Measurements from ENCODE around the gene KCNC3. TPM values are rescaled to one million over a fixed set of nuclear protein-coding genes. Genes with fewer than 3 reads are reported as not detected.
A peak's percentile ranks its signal among the peaks of the same experiment; 100 is the strongest.

KCNC3 gene
- under 1 TPM; 0.45 to 0.81 TPM for polyA plus RNA-seq

GRCh38 chr19:50329146-50329925, at the start of gene KCNC3:
KCNC3 (minus strand) TSS chr19:50329377; CDS start chr19:50329082, 295 bp downstream.
- Histone ChIP-seq H3K4me1 (ENCODE audit: control insufficient read depth in 2 of 2, insufficient read depth in 2 of 2, low read length in 1 of 2) (peaks cover 14 to 30% of the 10 kb centered on the region in 2 donors), H3K9me3 (ENCODE audit: control insufficient read depth in 2 of 2, insufficient read depth in 1 of 2, low read depth in 1 of 2, low read length in 1 of 2) (peaks cover 0 to 13% of the 10 kb centered on the region in 2 donors), H3K27ac (ENCODE audit: low read depth in 2 of 2, low read length in 1 of 2) (peak within 1 kb of the TSS; percentile 5 to 47), H3K4me3 (ENCODE audit: low read depth in 1 of 2, low read length in 2 of 2) (peak within 1 kb of the TSS; percentile 42 to 47), H3K27me3 (ENCODE audit: control insufficient read depth in 1 of 2, insufficient read depth in 2 of 2, low read length in 2 of 2) (peaks cover 5 to 27% of the 10 kb centered on the region in 2 donors), H3K36me3 (ENCODE audit: control insufficient read depth in 2 of 2, insufficient read depth in 2 of 2, low read length in 1 of 2) (no peaks in the 10 kb centered on the region)
- 2% methylated on average over 41 to 43 of the region's 43 CpGs for WGBS, 2 donors

- Histone ChIP-seq H3K4me3 (ENCODE audit: low read depth in 1 of 2, low read length in 2 of 2) (no peak overlapping the region), H3K9me3 (ENCODE audit: control insufficient read depth in 2 of 2, insufficient read depth in 1 of 2, low read depth in 1 of 2, low read length in 1 of 2) (no peaks in the 10 kb centered on the region), H3K27me3 (ENCODE audit: control insufficient read depth in 1 of 2, insufficient read depth in 2 of 2, low read length in 2 of 2) (no peaks in the 10 kb centered on the region), H3K36me3 (ENCODE audit: control insufficient read depth in 2 of 2, insufficient read depth in 2 of 2, low read length in 1 of 2) (peaks cover 12 to 43% of the 10 kb centered on the region in 2 donors), H3K27ac (ENCODE audit: low read depth in 2 of 2, low read length in 1 of 2) (no peak overlapping the region), H3K4me1 (ENCODE audit: control insufficient read depth in 2 of 2, insufficient read depth in 2 of 2, low read length in 1 of 2) (no peaks in the 10 kb centered on the region)
- WGBS, 2 donors: 91 to 94% methylated on average over 10 of the region's 10 CpGs
These were observed 49.7 kb upstream of the KCNC3 start for GRCh38 chr19:50378863-50379236.

DNA sequence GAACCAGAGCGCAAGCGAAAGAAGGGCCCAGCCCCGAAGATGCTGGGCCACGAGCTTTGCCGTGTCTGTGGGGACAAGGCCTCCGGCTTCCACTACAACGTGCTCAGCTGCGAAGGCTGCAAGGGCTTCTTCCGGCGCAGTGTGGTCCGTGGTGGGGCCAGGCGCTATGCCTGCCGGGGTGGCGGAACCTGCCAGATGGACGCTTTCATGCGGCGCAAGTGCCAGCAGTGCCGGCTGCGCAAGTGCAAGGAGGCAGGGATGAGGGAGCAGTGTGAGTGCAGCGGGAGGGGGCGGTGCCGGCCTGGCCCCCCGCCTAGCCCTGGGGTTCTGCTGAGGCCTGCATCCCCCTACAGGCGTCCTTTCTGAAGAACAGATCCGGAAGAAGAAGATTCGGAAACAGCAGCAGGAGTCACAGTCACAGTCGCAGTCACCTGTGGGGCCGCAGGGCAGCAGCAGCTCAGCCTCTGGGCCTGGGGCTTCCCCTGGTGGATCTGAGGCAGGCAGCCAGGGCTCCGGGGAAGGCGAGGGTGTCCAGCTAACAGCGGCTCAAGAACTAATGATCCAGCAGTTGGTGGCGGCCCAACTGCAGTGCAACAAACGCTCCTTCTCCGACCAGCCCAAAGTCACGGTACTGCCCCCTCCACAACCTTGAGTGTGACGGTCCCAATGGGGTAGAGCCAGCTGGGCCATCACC, 49.1 kb upstream of the KCNC3 start:
- Histone ChIP-seq H3K27ac (ENCODE audit: low read depth in 2 of 2, low read length in 1 of 2) (no peak overlapping the region), H3K4me3 (ENCODE audit: low read depth in 1 of 2, low read length in 2 of 2) (no peak overlapping the region), H3K27me3 (ENCODE audit: control insufficient read depth in 1 of 2, insufficient read depth in 2 of 2, low read length in 2 of 2) (no peaks in the 10 kb centered on the region), H3K36me3 (ENCODE audit: control insufficient read depth in 2 of 2, insufficient read depth in 2 of 2, low read length in 1 of 2) (peaks cover 12 to 43% of the 10 kb centered on the region in 2 donors), H3K9me3 (ENCODE audit: control insufficient read depth in 2 of 2, insufficient read depth in 1 of 2, low read depth in 1 of 2, low read length in 1 of 2) (no peaks in the 10 kb centered on the region), H3K4me1 (ENCODE audit: control insufficient read depth in 2 of 2, insufficient read depth in 2 of 2, low read length in 1 of 2) (no peaks in the 10 kb centered on the region)
- 93 to 94% methylated on average over 34 to 36 of the region's 36 CpGs for WGBS, 2 donors

GRCh38 chr19:50377517-50377916, 48.3 kb upstream of the KCNC3 start:
- no peak overlapping the region for H3K4me3 ChIP-seq (ENCODE audit: low read depth in 1 of 2, low read length in 2 of 2)
- peaks cover 12 to 42% of the 10 kb centered on the region in 2 donors for H3K36me3 ChIP-seq (ENCODE audit: control insufficient read depth in 2 of 2, insufficient read depth in 2 of 2, low read length in 1 of 2)
- no peak overlapping the region for H3K27ac ChIP-seq (ENCODE audit: low read depth in 2 of 2, low read length in 1 of 2)
- WGBS, 2 donors: 78 to 82% methylated on average over 9 of the region's 9 CpGs
- H3K9me3 ChIP-seq (ENCODE audit: control insufficient read depth in 2 of 2, insufficient read depth in 1 of 2, low read depth in 1 of 2, low read length in 1 of 2): no peaks in the 10 kb centered on the region
- H3K27me3 ChIP-seq (ENCODE audit: control insufficient read depth in 1 of 2, insufficient read depth in 2 of 2, low read length in 2 of 2): no peaks in the 10 kb centered on the region
- H3K4me1 ChIP-seq (ENCODE audit: control insufficient read depth in 2 of 2, insufficient read depth in 2 of 2, low read length in 1 of 2): no peaks in the 10 kb centered on the region

DNA sequence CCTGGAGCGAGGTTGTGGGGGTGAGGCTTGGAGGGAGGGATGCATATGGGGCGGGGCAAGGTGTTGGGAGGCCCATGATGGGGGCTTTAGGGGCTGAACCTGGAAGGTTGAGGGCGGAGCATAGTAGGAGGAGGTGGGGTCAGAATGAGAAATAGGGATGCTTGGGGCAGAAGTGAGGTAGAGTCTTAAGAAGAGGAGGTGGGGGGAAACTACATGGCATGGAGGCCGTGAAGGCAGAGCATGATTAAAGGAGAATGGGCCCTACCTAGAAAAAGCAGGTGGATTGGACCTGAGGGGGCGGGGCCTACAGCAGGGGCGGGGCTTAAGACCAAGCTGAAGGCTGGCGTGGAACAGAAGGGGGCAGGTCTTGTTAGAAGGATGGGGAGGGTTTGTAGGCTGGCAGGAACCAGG, 47.9 kb upstream of the KCNC3 start:
- no peaks in the 10 kb centered on the region for H3K9me3 ChIP-seq (ENCODE audit: control insufficient read depth in 2 of 2, insufficient read depth in 1 of 2, low read depth in 1 of 2, low read length in 1 of 2)
- H3K36me3 ChIP-seq (ENCODE audit: control insufficient read depth in 2 of 2, insufficient read depth in 2 of 2, low read length in 1 of 2): peaks cover 12 to 38% of the 10 kb centered on the region in 2 donors
- WGBS, 2 donors: 46 to 49% methylated on average over 7 of the region's 7 CpGs
- H3K4me1 ChIP-seq (ENCODE audit: control insufficient read depth in 2 of 2, insufficient read depth in 2 of 2, low read length in 1 of 2): no peaks in the 10 kb centered on the region
- H3K4me3 ChIP-seq (ENCODE audit: low read depth in 1 of 2, low read length in 2 of 2): peak overlapping the region in 1 of 2 donors; percentile 85
- no peaks in the 10 kb centered on the region for H3K27me3 ChIP-seq (ENCODE audit: control insufficient read depth in 1 of 2, insufficient read depth in 2 of 2, low read length in 2 of 2)
- H3K27ac ChIP-seq (ENCODE audit: low read depth in 2 of 2, low read length in 1 of 2): peak overlapping the region; percentile 56 to 100

GRCh38 chr19:50376166-50377050, 47.2 kb upstream of the KCNC3 start, which contains the start of gene NR1H2:
NR1H2 (plus strand) TSS chr19:50376457; CDS start chr19:50377606, 1,149 bp downstream.
- WGBS, 2 donors: 1% methylated on average over 51 to 67 of the region's 67 CpGs
- Histone ChIP-seq H3K27ac (ENCODE audit: low read depth in 2 of 2, low read length in 1 of 2) (peak within 1 kb of the TSS; percentile 99 to 100), H3K4me1 (ENCODE audit: control insufficient read depth in 2 of 2, insufficient read depth in 2 of 2, low read length in 1 of 2) (no peaks in the 10 kb centered on the region), H3K27me3 (ENCODE audit: control insufficient read depth in 1 of 2, insufficient read depth in 2 of 2, low read length in 2 of 2) (no peaks in the 10 kb centered on the region), H3K4me3 (ENCODE audit: low read depth in 1 of 2, low read length in 2 of 2) (peak within 1 kb of the TSS; percentile 85 to 92), H3K9me3 (ENCODE audit: control insufficient read depth in 2 of 2, insufficient read depth in 1 of 2, low read depth in 1 of 2, low read length in 1 of 2) (no peaks in the 10 kb centered on the region), H3K36me3 (ENCODE audit: control insufficient read depth in 2 of 2, insufficient read depth in 2 of 2, low read length in 1 of 2) (peaks cover 12 to 32% of the 10 kb centered on the region in 2 donors)

GRCh38 chr19:50371914-50372475, 42.8 kb upstream of the KCNC3 start:
- Histone ChIP-seq H3K4me1 (ENCODE audit: control insufficient read depth in 2 of 2, insufficient read depth in 2 of 2, low read length in 1 of 2) (no peaks in the 10 kb centered on the region), H3K27ac (ENCODE audit: low read depth in 2 of 2, low read length in 1 of 2) (no peak overlapping the region)
- 83% methylated on average over 10 of the region's 10 CpGs for WGBS, 2 donors

DNA sequence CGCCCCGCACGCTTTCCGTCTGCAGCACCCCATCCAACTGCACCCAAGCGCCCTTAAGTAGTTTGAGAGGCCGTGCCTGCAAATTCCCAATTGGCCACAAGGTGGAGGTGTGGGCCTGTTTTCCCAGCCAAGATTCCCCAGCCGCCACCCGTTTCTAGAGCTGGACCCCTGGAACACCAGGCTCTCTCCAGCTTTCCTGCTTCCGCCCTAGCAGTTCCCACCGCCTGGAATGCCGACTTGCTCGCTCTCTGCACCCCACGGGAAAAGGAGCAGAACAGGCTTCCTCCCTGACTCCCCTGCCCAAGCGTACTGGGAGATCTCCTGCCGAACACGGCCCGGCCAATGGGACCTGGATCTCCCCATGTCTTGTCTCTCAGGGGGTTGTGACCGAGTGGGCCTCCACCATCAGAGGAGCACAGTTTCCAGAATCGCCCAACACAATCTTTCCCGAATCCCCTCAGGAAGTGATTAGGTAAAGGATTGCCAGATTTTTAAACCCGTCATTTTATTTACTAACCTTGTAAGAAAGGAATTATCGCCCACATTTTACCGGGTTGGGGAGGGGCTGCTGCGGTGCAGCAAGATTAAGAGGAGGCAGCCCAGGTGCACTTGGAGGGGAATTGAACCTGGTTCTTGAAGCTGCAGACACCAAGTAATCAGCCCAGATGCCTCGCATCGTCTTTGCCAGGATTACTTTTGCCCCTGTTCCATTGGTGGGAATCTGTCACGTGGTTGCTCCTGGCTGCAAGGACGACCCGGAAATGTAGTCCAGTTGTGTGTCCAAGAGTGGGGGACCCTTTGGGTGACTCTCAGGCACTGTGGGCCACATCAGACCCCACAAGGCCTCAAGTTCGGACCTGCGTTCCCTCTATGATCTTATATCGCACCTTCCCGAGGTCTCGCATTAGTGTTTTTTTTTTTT, 39.7 kb upstream of the KCNC3 start:
- Histone ChIP-seq H3K36me3 (ENCODE audit: control insufficient read depth in 2 of 2, insufficient read depth in 2 of 2, low read length in 1 of 2) (no peaks in the 10 kb centered on the region), H3K27me3 (ENCODE audit: control insufficient read depth in 1 of 2, insufficient read depth in 2 of 2, low read length in 2 of 2) (no peaks in the 10 kb centered on the region), H3K4me3 (ENCODE audit: low read depth in 1 of 2, low read length in 2 of 2) (peak overlapping the region; percentile 54 to 66), H3K4me1 (ENCODE audit: control insufficient read depth in 2 of 2, insufficient read depth in 2 of 2, low read length in 1 of 2) (no peaks in the 10 kb centered on the region), H3K27ac (ENCODE audit: low read depth in 2 of 2, low read length in 1 of 2) (peak overlapping the region; percentile 65 to 83), H3K9me3 (ENCODE audit: control insufficient read depth in 2 of 2, insufficient read depth in 1 of 2, low read depth in 1 of 2, low read length in 1 of 2) (no peaks in the 10 kb centered on the region)
- 7 to 10% methylated on average over 33 to 34 of the region's 34 CpGs for WGBS, 2 donors

More at GRCh38 chr19:50371914-50372475, 42.8 kb upstream of the KCNC3 start:
- no peaks in the 10 kb centered on the region for H3K36me3 ChIP-seq (ENCODE audit: control insufficient read depth in 2 of 2, insufficient read depth in 2 of 2, low read length in 1 of 2)
- H3K4me3 ChIP-seq (ENCODE audit: low read depth in 1 of 2, low read length in 2 of 2): no peak overlapping the region
- H3K9me3 ChIP-seq (ENCODE audit: control insufficient read depth in 2 of 2, insufficient read depth in 1 of 2, low read depth in 1 of 2, low read length in 1 of 2): no peaks in the 10 kb centered on the region
- no peaks in the 10 kb centered on the region for H3K27me3 ChIP-seq (ENCODE audit: control insufficient read depth in 1 of 2, insufficient read depth in 2 of 2, low read length in 2 of 2)
